ENCODE measurements around the gene FAM217A.

The FAM217A gene

GRCh38 chr6:4074478-4075235 is 4.3 kb downstream of the FAM217A start:
- no peak for TF ChIP-seq CREB1 (IDR thresholded peaks at IDR 0.05; ENCODE audit: low read depth)
- no peak for TF ChIP-seq TAF1 (IDR thresholded peaks at IDR 0.05; ENCODE audit: low read depth)
- TF ChIP-seq TEAD4 (IDR thresholded peaks at IDR 0.05) = no peak
- no peak for TF ChIP-seq MAX (IDR thresholded peaks at IDR 0.05)
- no peak for TF ChIP-seq FOXM1 (IDR thresholded peaks at IDR 0.05; ENCODE audit: borderline replicate concordance, low read depth)
- no peak for TF ChIP-seq TCF12 (IDR thresholded peaks at IDR 0.05; ENCODE audit: low read depth)
- no peak for TF ChIP-seq USF1 (IDR thresholded peaks at IDR 0.05)
- no peak for TF ChIP-seq CEBPB (IDR thresholded peaks at IDR 0.05)
- TF ChIP-seq YY1 (IDR thresholded peaks at IDR 0.05; ENCODE audit: low read depth) = no peak
- TF ChIP-seq RAD21 (IDR thresholded peaks at IDR 0.05; ENCODE audit: low read depth) = no peak
- TF ChIP-seq ZBTB7A (IDR thresholded peaks at IDR 0.05; ENCODE audit: low read depth) = no peak
- TF ChIP-seq EP300 (IDR thresholded peaks at IDR 0.05; ENCODE audit: borderline replicate concordance) = no peak
- TF ChIP-seq REST (IDR thresholded peaks at IDR 0.05; ENCODE audit: low read depth) = no peak
- TF ChIP-seq EGR1 (IDR thresholded peaks at IDR 0.05) = no peak
- TF ChIP-seq NFIC (IDR thresholded peaks at IDR 0.05) = no peak

- TF ChIP-seq EP300 (IDR thresholded peaks at IDR 0.05; ENCODE audit: borderline replicate concordance) (no peak), TCF12 (IDR thresholded peaks at IDR 0.05; ENCODE audit: low read depth) (no peak), NFIC (IDR thresholded peaks at IDR 0.05) (no peak), REST (IDR thresholded peaks at IDR 0.05; ENCODE audit: low read depth) (no peak), EGR1 (IDR thresholded peaks at IDR 0.05) (no peak), CREB1 (IDR thresholded peaks at IDR 0.05; ENCODE audit: low read depth) (no peak), USF1 (IDR thresholded peaks at IDR 0.05) (no peak), RAD21 (IDR thresholded peaks at IDR 0.05; ENCODE audit: low read depth) (no peak)
Observed at GRCh38 chr6:4071330-4071729, 7.6 kb downstream of the FAM217A start.

DNA sequence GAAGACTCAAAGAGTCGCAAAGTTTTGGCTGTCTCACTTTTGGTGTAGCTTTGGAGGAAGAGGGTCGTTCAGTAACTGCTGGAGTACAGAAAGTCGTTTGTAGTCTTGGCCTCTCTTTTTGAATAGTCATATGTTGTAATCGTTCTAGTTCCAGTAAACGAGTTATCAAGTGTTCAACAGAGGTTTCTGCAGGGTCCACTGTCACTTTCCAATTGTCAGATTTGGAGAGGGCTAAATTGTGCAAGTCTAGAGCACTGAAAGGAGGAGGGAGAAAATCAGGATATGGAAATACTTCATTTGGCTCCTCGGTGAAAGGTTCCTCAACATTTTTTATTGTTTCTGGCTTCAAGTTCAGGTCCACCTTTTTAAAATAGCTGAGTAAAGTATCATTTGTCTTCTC is 9.7 kb downstream of the FAM217A start:
- TF ChIP-seq REST (IDR thresholded peaks at IDR 0.05; ENCODE audit: low read depth) = no peak
- no peak for TF ChIP-seq CREB1 (IDR thresholded peaks at IDR 0.05; ENCODE audit: low read depth)
- TF ChIP-seq YY1 (IDR thresholded peaks at IDR 0.05; ENCODE audit: low read depth) = no peak
- no peak for TF ChIP-seq MAX (IDR thresholded peaks at IDR 0.05)
- TF ChIP-seq NFIC (IDR thresholded peaks at IDR 0.05) = no peak
- no peak for TF ChIP-seq TEAD4 (IDR thresholded peaks at IDR 0.05)
- no peak for TF ChIP-seq TAF1 (IDR thresholded peaks at IDR 0.05; ENCODE audit: low read depth)
- TF ChIP-seq TCF12 (IDR thresholded peaks at IDR 0.05; ENCODE audit: low read depth) = no peak
- no peak for TF ChIP-seq EP300 (IDR thresholded peaks at IDR 0.05; ENCODE audit: borderline replicate concordance)
- no peak for TF ChIP-seq ZBTB7A (IDR thresholded peaks at IDR 0.05; ENCODE audit: low read depth)
- TF ChIP-seq FOXM1 (IDR thresholded peaks at IDR 0.05; ENCODE audit: borderline replicate concordance, low read depth) = no peak
- TF ChIP-seq USF1 (IDR thresholded peaks at IDR 0.05) = no peak
- no peak for TF ChIP-seq RAD21 (IDR thresholded peaks at IDR 0.05; ENCODE audit: low read depth)
- TF ChIP-seq CEBPB (IDR thresholded peaks at IDR 0.05) = no peak
- TF ChIP-seq EGR1 (IDR thresholded peaks at IDR 0.05) = no peak

- TF ChIP-seq FOXM1 (IDR thresholded peaks at IDR 0.05; ENCODE audit: borderline replicate concordance, low read depth) (no peak), EGR1 (IDR thresholded peaks at IDR 0.05) (no peak), CEBPB (IDR thresholded peaks at IDR 0.05) (no peak), TEAD4 (IDR thresholded peaks at IDR 0.05) (no peak), CREB1 (IDR thresholded peaks at IDR 0.05; ENCODE audit: low read depth) (no peak), RAD21 (IDR thresholded peaks at IDR 0.05; ENCODE audit: low read depth) (no peak)
Observed at GRCh38 chr6:4067673-4068072, 11.3 kb downstream of the FAM217A start.

Measured in Ishikawa (cell line).